Measurements from ENCODE around the gene TIAM1.

Gene TIAM1

DNA sequence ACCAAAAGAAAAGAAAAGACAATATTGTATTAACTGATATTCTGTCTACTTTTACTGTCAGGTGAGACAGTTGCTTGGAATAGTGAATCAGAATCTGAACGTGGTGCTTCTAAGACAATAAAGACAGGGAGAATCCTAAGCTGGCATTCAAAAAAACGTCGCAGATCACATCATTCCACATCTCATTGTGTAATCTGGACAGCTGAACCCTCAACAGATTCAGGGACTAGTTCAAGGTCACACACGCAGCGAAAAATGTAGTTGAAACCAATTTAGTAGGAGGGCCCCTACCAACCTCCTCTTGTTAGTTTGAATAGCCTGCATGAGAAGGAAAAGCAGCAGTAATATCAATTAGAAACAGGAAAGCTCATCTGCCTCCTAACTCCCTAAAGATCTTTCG lies 259.4 kb downstream of the TIAM1 start:
- Histone ChIP-seq H3K27me3 (replicated peaks) (no peaks in the 10 kb centered on the region), H3K27ac (no peak overlapping the region), H3K36me3 (replicated peaks) (no peaks in the 10 kb centered on the region), H3K4me3 (ENCODE audit: low read depth, low read length) (no peak overlapping the region)
- no peak for DNase-seq
- TF ChIP-seq, protein P1, sequence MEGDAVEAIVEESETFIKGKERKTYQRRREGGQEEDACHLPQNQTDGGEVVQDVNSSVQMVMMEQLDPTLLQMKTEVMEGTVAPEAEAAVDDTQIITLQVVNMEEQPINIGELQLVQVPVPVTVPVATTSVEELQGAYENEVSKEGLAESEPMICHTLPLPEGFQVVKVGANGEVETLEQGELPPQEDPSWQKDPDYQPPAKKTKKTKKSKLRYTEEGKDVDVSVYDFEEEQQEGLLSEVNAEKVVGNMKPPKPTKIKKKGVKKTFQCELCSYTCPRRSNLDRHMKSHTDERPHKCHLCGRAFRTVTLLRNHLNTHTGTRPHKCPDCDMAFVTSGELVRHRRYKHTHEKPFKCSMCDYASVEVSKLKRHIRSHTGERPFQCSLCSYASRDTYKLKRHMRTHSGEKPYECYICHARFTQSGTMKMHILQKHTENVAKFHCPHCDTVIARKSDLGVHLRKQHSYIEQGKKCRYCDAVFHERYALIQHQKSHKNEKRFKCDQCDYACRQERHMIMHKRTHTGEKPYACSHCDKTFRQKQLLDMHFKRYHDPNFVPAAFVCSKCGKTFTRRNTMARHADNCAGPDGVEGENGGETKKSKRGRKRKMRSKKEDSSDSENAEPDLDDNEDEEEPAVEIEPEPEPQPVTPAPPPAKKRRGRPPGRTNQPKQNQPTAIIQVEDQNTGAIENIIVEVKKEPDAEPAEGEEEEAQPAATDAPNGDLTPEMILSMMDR (IDR thresholded peaks at IDR 0.05; ENCODE audit: low read depth, low read length, missing control alignments): no peak
- in situ Hi-C loops (cut with HindIII; ENCODE audit: low pct_ligation_motif_present, low sequenced_read_pairs): no loop called here

DNA sequence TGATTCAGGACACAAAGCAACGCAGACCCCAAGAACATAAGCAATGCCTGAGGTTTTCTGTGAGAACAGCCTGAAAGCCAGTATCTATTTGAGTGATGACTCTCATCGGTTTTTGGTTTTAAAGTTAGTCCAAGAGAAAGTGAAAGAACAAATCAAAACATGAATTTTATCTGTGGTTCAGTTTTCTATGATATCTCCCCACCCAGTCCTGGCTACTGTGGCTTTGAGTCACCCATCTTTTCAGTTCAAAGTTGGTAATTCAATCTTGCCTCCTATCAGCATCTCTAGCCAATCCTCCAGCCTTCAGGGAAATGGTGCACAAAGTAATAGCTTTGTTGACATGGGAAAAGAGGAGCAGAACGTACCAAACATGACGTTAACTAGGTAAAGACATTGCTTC lies 265.3 kb downstream of the TIAM1 start:
- Histone ChIP-seq H3K36me3 (replicated peaks) (no peaks in the 10 kb centered on the region), H3K27ac (no peak overlapping the region), H3K4me3 (ENCODE audit: low read depth, low read length) (no peak overlapping the region), H3K27me3 (replicated peaks) (no peaks in the 10 kb centered on the region)
- peak; percentile 29 for DNase-seq
- TF ChIP-seq, protein P1 (IDR thresholded peaks at IDR 0.05; ENCODE audit: low read depth, low read length, missing control alignments): no peak
- in situ Hi-C loops (cut with HindIII; ENCODE audit: low pct_ligation_motif_present, low sequenced_read_pairs): no loop called here

DNA sequence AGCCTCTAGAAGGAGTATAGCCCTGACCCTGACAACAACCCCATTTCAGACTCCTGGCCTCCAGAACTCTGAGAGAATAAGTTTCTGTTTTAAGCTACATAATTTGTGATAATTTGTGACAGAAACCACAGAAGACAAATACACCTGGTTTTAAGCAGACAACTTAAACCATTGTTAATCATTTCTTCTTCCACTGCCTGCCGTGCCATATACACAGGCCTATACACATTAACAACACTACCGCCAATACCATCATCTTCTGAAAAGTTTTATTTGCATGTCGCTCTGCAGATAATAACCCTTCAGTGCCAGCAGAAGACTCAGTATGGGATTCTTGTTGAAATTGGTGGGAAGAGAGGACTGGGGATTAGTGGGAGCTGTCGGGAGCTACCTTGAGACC lies 265.8 kb downstream of the TIAM1 start:
- Histone ChIP-seq H3K27ac (no peak overlapping the region), H3K4me3 (ENCODE audit: low read depth, low read length) (no peak overlapping the region), H3K36me3 (replicated peaks) (no peaks in the 10 kb centered on the region), H3K27me3 (replicated peaks) (no peaks in the 10 kb centered on the region)
- TF ChIP-seq, protein P1 (IDR thresholded peaks at IDR 0.05; ENCODE audit: low read depth, low read length, missing control alignments): no peak
- in situ Hi-C loops (cut with HindIII; ENCODE audit: low pct_ligation_motif_present, low sequenced_read_pairs): no loop called here
- no peak for DNase-seq

DNA sequence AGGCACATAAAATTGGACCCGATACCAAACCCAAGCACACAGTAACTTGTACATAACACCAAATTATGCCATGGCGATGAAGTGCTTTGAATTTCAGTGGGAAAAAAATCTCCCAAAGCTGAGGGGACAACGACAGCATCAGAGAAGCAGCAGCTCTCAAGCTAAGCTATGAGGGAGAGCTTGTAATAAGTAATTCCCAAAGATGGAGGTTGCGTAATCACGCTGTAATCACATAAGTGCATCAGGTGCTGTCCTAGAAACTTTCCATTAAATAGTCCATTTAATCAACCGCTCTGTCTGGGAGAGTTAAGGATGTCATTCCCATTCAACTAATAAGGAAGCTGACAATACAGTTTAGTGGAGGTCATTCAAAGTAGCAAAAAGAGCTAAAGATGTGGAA lies 268.2 kb downstream of the TIAM1 start:
- H3K27ac ChIP-seq: no peak overlapping the region
- H3K4me3 ChIP-seq (ENCODE audit: low read depth, low read length): no peak overlapping the region
- H3K36me3 ChIP-seq (replicated peaks): no peaks in the 10 kb centered on the region
- in situ Hi-C loops (cut with HindIII; ENCODE audit: low pct_ligation_motif_present, low sequenced_read_pairs): no loop called here
- TF ChIP-seq, protein P1 (IDR thresholded peaks at IDR 0.05; ENCODE audit: low read depth, low read length, missing control alignments): no peak
- no peaks in the 10 kb centered on the region for H3K27me3 ChIP-seq (replicated peaks)
- DNase-seq: no peak

DNA sequence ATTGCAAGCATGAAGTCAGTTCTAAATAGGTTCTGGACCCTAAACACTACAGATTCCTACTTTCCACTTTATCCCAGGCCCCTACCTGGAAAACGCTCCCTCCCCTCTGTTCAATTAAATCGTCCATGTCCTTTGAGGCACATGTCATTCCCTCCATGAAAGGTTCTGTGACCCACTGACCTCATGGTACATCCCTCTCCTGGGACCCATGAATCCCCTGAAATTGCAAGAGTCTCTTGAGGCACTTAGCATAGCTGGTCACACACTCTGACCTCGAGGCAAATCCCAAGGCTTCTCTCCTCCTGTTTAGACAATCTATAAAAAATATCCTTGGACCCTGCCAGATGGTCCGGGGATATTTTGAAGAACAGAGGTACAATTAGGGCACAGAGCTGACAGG lies 271.5 kb downstream of the TIAM1 start:
- in situ Hi-C loops (cut with HindIII; ENCODE audit: low pct_ligation_motif_present, low sequenced_read_pairs): no loop called here
- TF ChIP-seq, protein P1 (IDR thresholded peaks at IDR 0.05; ENCODE audit: low read depth, low read length, missing control alignments): no peak
- no peak for DNase-seq
- Histone ChIP-seq H3K27ac (no peak overlapping the region), H3K36me3 (replicated peaks) (no peaks in the 10 kb centered on the region), H3K4me3 (ENCODE audit: low read depth, low read length) (no peak overlapping the region), H3K27me3 (replicated peaks) (no peaks in the 10 kb centered on the region)
